ENCODE results near the gene DAP. TPM values are rescaled to one million over a fixed set of nuclear protein-coding genes. Genes with fewer than 3 reads are reported as not detected.

Gene DAP
- total RNA-seq, 1 donor from 2014 or later = 38.5 TPM

GRCh38 chr5:10707198-10708142 lies 53.6 kb downstream of the DAP start:
- DNase-seq = no peak
- Mint-ChIP-seq H3K27ac (ENCODE audit: unreplicated experiment) (no peak overlapping the region), H3K4me1 (ENCODE audit: low read depth, unreplicated experiment) (no peaks in the 10 kb centered on the region), H3K36me3 (ENCODE audit: unreplicated experiment) (no peaks in the 10 kb centered on the region), H3K9me3 (ENCODE audit: unreplicated experiment) (peaks cover 6% of the 10 kb centered on the region), H3K27me3 (ENCODE audit: unreplicated experiment) (peaks cover 3% of the 10 kb centered on the region), H3K4me3 (ENCODE audit: unreplicated experiment) (no peak overlapping the region)
- TF ChIP-seq CTCF (IDR thresholded peaks at IDR 0.05; ENCODE audit: partially characterized antibody, unreplicated experiment) = no peak

- Mint-ChIP-seq H3K4me3 (ENCODE audit: unreplicated experiment) (no peak overlapping the region), H3K27me3 (ENCODE audit: unreplicated experiment) (peaks cover 3% of the 10 kb centered on the region), H3K9me3 (ENCODE audit: unreplicated experiment) (peaks cover 6% of the 10 kb centered on the region), H3K36me3 (ENCODE audit: unreplicated experiment) (no peaks in the 10 kb centered on the region), H3K27ac (ENCODE audit: unreplicated experiment) (no peak overlapping the region), H3K4me1 (ENCODE audit: low read depth, unreplicated experiment) (peaks cover 2% of the 10 kb centered on the region)
- TF ChIP-seq CTCF (IDR thresholded peaks at IDR 0.05; ENCODE audit: partially characterized antibody, unreplicated experiment) = no peak
- DNase-seq = no peak
Observed at GRCh38 chr5:10706326-10706725, 54.7 kb downstream of the DAP start.

- no peak overlapping the region for H3K27ac Mint-ChIP-seq (ENCODE audit: unreplicated experiment)
- no peak for DNase-seq
- TF ChIP-seq CTCF (IDR thresholded peaks at IDR 0.05; ENCODE audit: partially characterized antibody, unreplicated experiment) = no peak
- no peak overlapping the region for H3K4me3 Mint-ChIP-seq (ENCODE audit: unreplicated experiment)
- H3K9me3 Mint-ChIP-seq (ENCODE audit: unreplicated experiment) = peaks cover 6% of the 10 kb centered on the region
- H3K4me1 Mint-ChIP-seq (ENCODE audit: low read depth, unreplicated experiment) = peaks cover 2% of the 10 kb centered on the region
- H3K27me3 Mint-ChIP-seq (ENCODE audit: unreplicated experiment) = peaks cover 3% of the 10 kb centered on the region
- H3K36me3 Mint-ChIP-seq (ENCODE audit: unreplicated experiment) = no peaks in the 10 kb centered on the region
Observed at GRCh38 chr5:10705747-10706146, 55.3 kb downstream of the DAP start.

- TF ChIP-seq CTCF (IDR thresholded peaks at IDR 0.05; ENCODE audit: partially characterized antibody, unreplicated experiment) = no peak
- Mint-ChIP-seq H3K9me3 (ENCODE audit: unreplicated experiment) (peaks cover 6% of the 10 kb centered on the region), H3K27ac (ENCODE audit: unreplicated experiment) (no peak overlapping the region), H3K27me3 (ENCODE audit: unreplicated experiment) (peaks cover 1% of the 10 kb centered on the region), H3K4me3 (ENCODE audit: unreplicated experiment) (no peak overlapping the region), H3K36me3 (ENCODE audit: unreplicated experiment) (no peaks in the 10 kb centered on the region), H3K4me1 (ENCODE audit: low read depth, unreplicated experiment) (peaks cover 4% of the 10 kb centered on the region)
- no peak for DNase-seq
Observed at GRCh38 chr5:10704949-10705621, 55.9 kb downstream of the DAP start.

- H3K27me3 Mint-ChIP-seq (ENCODE audit: unreplicated experiment) = peaks cover 1% of the 10 kb centered on the region
- H3K36me3 Mint-ChIP-seq (ENCODE audit: unreplicated experiment) = no peaks in the 10 kb centered on the region
- no peak overlapping the region for H3K27ac Mint-ChIP-seq (ENCODE audit: unreplicated experiment)
- no peak overlapping the region for H3K4me3 Mint-ChIP-seq (ENCODE audit: unreplicated experiment)
- no peak for TF ChIP-seq CTCF (IDR thresholded peaks at IDR 0.05; ENCODE audit: partially characterized antibody, unreplicated experiment)
- peaks cover 6% of the 10 kb centered on the region for H3K4me1 Mint-ChIP-seq (ENCODE audit: low read depth, unreplicated experiment)
- H3K9me3 Mint-ChIP-seq (ENCODE audit: unreplicated experiment) = peaks cover 6% of the 10 kb centered on the region
- no peak for DNase-seq
Observed at GRCh38 chr5:10703676-10704075, 57.4 kb downstream of the DAP start.
